ENCODE data around the gene PLEKHH1. TPM values are rescaled to one million over a fixed set of nuclear protein-coding genes. Genes with fewer than 3 reads are reported as not detected.

The PLEKHH1 gene
- total RNA-seq, 4 donors from 2014 or later, result 1.3 to 9.0 (median 4.9) TPM

DNA sequence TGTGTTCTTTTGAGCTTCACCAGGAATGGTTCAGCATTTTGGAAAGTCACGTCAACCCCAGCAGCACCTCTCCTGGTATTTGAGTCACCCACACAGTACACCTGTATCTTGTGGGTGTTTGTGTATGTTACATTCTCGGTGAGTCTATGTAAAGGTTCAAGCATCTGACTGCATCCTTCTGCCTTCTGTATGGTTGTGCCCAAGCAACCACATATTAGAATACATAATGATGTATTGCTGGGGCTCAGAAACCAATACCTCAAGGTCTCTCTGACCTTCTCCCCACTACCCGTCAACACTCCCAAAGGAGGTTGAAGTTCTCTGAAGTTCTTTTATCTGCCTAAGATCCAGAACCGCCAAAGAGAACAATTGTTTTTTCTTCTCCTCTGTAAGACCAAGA, 35.4 kb upstream of the PLEKHH1 start:
- TF ChIP-seq, protein P1, sequence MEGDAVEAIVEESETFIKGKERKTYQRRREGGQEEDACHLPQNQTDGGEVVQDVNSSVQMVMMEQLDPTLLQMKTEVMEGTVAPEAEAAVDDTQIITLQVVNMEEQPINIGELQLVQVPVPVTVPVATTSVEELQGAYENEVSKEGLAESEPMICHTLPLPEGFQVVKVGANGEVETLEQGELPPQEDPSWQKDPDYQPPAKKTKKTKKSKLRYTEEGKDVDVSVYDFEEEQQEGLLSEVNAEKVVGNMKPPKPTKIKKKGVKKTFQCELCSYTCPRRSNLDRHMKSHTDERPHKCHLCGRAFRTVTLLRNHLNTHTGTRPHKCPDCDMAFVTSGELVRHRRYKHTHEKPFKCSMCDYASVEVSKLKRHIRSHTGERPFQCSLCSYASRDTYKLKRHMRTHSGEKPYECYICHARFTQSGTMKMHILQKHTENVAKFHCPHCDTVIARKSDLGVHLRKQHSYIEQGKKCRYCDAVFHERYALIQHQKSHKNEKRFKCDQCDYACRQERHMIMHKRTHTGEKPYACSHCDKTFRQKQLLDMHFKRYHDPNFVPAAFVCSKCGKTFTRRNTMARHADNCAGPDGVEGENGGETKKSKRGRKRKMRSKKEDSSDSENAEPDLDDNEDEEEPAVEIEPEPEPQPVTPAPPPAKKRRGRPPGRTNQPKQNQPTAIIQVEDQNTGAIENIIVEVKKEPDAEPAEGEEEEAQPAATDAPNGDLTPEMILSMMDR (IDR thresholded peaks at IDR 0.05; ENCODE audit: low read depth), result no peak

GRCh38 chr14:67500981-67501380, 32.1 kb upstream of the PLEKHH1 start:
- TF ChIP-seq, protein P1 (IDR thresholded peaks at IDR 0.05; ENCODE audit: low read depth), result no peak

GRCh38 chr14:67501670-67502069, 31.4 kb upstream of the PLEKHH1 start:
- TF ChIP-seq, protein P1 (IDR thresholded peaks at IDR 0.05; ENCODE audit: low read depth), result no peak

DNA sequence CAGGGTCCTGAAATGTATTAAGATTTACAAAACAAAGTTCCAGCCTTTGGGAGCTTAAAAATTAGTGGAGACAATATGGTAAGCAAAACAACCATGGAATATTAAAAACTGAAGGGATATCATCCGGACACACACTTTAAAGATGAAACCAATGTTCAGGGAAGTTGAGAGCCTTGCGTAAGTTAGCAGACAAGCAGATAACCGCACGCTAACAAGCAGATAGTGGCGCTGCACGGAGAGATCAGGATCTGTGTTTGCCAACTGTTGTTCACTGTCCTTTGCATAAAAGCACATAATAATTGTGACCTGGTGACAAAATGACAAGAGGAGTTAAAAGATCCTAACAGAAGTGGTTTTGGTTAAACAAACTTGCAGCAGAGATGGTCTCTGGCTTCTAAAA, 30.2 kb upstream of the PLEKHH1 start:
- TF ChIP-seq, protein P1 (IDR thresholded peaks at IDR 0.05; ENCODE audit: low read depth), result no peak

- TF ChIP-seq, protein P1 (IDR thresholded peaks at IDR 0.05; ENCODE audit: low read depth), result no peak
Measured at GRCh38 chr14:67503331-67503730, 29.8 kb upstream of the PLEKHH1 start.

GRCh38 chr14:67505254-67505653, 27.8 kb upstream of the PLEKHH1 start:
- TF ChIP-seq, protein P1 (IDR thresholded peaks at IDR 0.05; ENCODE audit: low read depth), result no peak

GRCh38 chr14:67508956-67509355, 24.1 kb upstream of the PLEKHH1 start:
- TF ChIP-seq, protein P1 (IDR thresholded peaks at IDR 0.05; ENCODE audit: low read depth), result no peak

Data from subcutaneous adipose tissue (tissue), 4 donors.